Stimulated activated CD8-positive, alpha-beta memory T cell treated with anti-CD3 and anti-CD28 coated beads, Interleukin-4, amount 100 ng/mL, for 1 hour (primary cell): ENCODE results near the gene MAFB.
A peak's percentile ranks its signal among the peaks of the same experiment; 100 is the strongest.

Experiments
- DNase-seq, 2 donors: peaks; one replicate each; pipeline ENCODE4 v3.0.0-alpha.2; 2020; ENCODE audit warnings: low read depth in 2 of 2, low spot score in 1 of 2

The MAFB gene

GRCh38 chr20:40703975-40704530 is 15.0 kb upstream of the MAFB start:
- DNase-seq, result no peak

GRCh38 chr20:40702504-40702903 is 13.5 kb upstream of the MAFB start:
- DNase-seq, result no peak

GRCh38 chr20:40698744-40699143 is 9.7 kb upstream of the MAFB start:
- DNase-seq, result no peak

GRCh38 chr20:40698281-40698680 is 9.2 kb upstream of the MAFB start:
- DNase-seq, result no peak

- DNase-seq, result no peak
Measured at GRCh38 chr20:40697541-40697940, 8.5 kb upstream of the MAFB start.

- no peak for DNase-seq
Measured at GRCh38 chr20:40695214-40695613, 6.2 kb upstream of the MAFB start.

- no peak for DNase-seq
Measured at GRCh38 chr20:40694246-40694645, 5.2 kb upstream of the MAFB start.

GRCh38 chr20:40692240-40693011 is 3.4 kb upstream of the MAFB start:
- no peak for DNase-seq

- DNase-seq, result no peak
Measured at GRCh38 chr20:40691566-40692239, 2.7 kb upstream of the MAFB start.

GRCh38 chr20:40690836-40691565 is 2.0 kb upstream of the MAFB start:
- no peak for DNase-seq

- DNase-seq, result peak in 1 of 2 donors; percentile 25
Measured at GRCh38 chr20:40689943-40690835, 1.2 kb upstream of the MAFB start.

GRCh38 chr20:40688129-40689099 is 622 bp downstream of the MAFB start:
- no peak for DNase-seq

- DNase-seq, result no peak
Measured at GRCh38 chr20:40687384-40688128, 1.5 kb downstream of the MAFB start.

GRCh38 chr20:40686893-40687292 is 2.1 kb downstream of the MAFB start:
- DNase-seq, result no peak

- DNase-seq, result no peak
Measured at GRCh38 chr20:40686434-40686882, 2.6 kb downstream of the MAFB start.

GRCh38 chr20:40685349-40685748 is 3.7 kb downstream of the MAFB start:
- no peak for DNase-seq

- no peak for DNase-seq
Measured at GRCh38 chr20:40683894-40684268, 5.2 kb downstream of the MAFB start.

- DNase-seq, result no peak
Measured at GRCh38 chr20:40683221-40683893, 5.7 kb downstream of the MAFB start.
